ENCODE measurements around the gene BMP8A.
A peak's percentile ranks its signal among the peaks of the same experiment; 100 is the strongest.

Gene BMP8A

DNA sequence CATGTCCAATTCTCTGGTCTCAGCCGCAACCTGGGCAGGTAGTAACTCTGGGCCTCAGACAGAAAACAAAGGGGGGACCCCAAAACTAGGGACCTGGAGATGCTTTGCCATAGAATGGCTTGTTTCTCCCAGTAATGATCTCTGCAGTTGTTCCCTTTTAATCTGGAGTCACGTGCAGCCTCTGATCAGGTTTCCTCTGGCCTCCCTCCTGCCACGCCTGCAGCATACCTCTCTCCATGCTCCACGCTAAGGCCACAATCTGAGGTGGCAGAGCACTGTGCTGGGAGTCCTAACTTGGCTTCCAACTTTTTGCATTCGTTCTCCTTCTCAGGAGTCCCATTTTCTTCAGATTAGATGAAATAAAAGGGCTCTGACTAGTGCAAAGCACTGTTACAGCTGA is 83.2 kb downstream of the BMP8A start:
- peaks cover 44% of the 10 kb centered on the region for H3K4me1 Mint-ChIP-seq (ENCODE audit: low read depth)
- peaks cover 59% of the 10 kb centered on the region for H3K36me3 Mint-ChIP-seq (ENCODE audit: low read depth)
- peak overlapping the region; percentile 89 for H3K27ac Mint-ChIP-seq
- peak overlapping the region; percentile 90 for H3K4me3 Mint-ChIP-seq
- H3K9me3 Mint-ChIP-seq, result no peaks in the 10 kb centered on the region
- H3K27me3 Mint-ChIP-seq, result no peaks in the 10 kb centered on the region
